DOHH2 (cell line): ENCODE data around the gene UBAC2.

Experiments used
- H3F3A ChIP-seq: fragments of 200-600 bp; sonication (generic), shearing (Covaris generic); 2 replicates; pipeline ENCODE4 v1.6.0; 2016; ENCODE audit warnings: antibody characterized with exemption, mild to moderate bottlenecking; ENCODE audit not compliant: control insufficient read depth, insufficient read depth
- H3K27ac ChIP-seq: fragments of 200-600 bp; sonication (generic); 2 replicates; pipeline ENCODE4 v1.5.1; 2014; ENCODE audit warnings: low read depth, mild to moderate bottlenecking, low read length, moderate library complexity
- H3K27me3 ChIP-seq: fragments of 200-600 bp; sonication (generic); 2 replicates; pipeline ENCODE4 v1.6.1; 2014; ENCODE audit warnings: mild to moderate bottlenecking, low read length, mixed read lengths; ENCODE audit not compliant: control insufficient read depth
- H3K36me3 ChIP-seq: fragments of 200-600 bp; sonication (generic); 2 replicates; pipeline ENCODE4 v1.6.1; 2014; ENCODE audit warnings: mild to moderate bottlenecking, low read length, moderate library complexity, mixed read lengths; ENCODE audit not compliant: control insufficient read depth
- H3K4me1 ChIP-seq: fragments of 200-600 bp; sonication (generic); 2 replicates; pipeline ENCODE4 v1.6.1; 2014; ENCODE audit warnings: mild to moderate bottlenecking, low read length, mixed read lengths; ENCODE audit not compliant: control insufficient read depth
- H3K4me2 ChIP-seq: fragments of 200-600 bp; sonication (generic); 2 replicates; pipeline ENCODE4 v1.6.0; 2014; ENCODE audit warnings: mild to moderate bottlenecking, low read length, moderate library complexity
- H3K4me3 ChIP-seq: fragments of 200-600 bp; sonication (generic); 2 replicates; pipeline ENCODE4 v1.5.1; 2014; ENCODE audit warnings: mild to moderate bottlenecking, low read length, mixed read lengths
- H3K79me2 ChIP-seq: fragments of 200-600 bp; sonication (generic); 2 replicates; pipeline ENCODE4 v1.6.1; 2014; ENCODE audit warnings: mild to moderate bottlenecking, low read length, mixed read lengths; ENCODE audit not compliant: control insufficient read depth
- H3K9me2 ChIP-seq: fragments of 200-600 bp; sonication (generic); replicated peaks from 2 replicates; pipeline ENCODE4 v1.6.1; 2014; ENCODE audit warnings: mild to moderate bottlenecking, low read length, mixed read lengths; ENCODE audit not compliant: control insufficient read depth
- H3K9me3 ChIP-seq: fragments of 200-600 bp; sonication (generic); 2 replicates; pipeline ENCODE4 v1.6.1; 2014; ENCODE audit warnings: antibody characterized with exemption, low read length, mixed read lengths; ENCODE audit not compliant: control insufficient read depth, insufficient read depth
- H4K20me1 ChIP-seq: fragments of 200-600 bp; sonication (generic); 2 replicates; pipeline ENCODE4 v1.6.0; 2014; ENCODE audit warnings: low read depth, mild to moderate bottlenecking, antibody characterized with exemption, low read length, moderate library complexity; ENCODE audit not compliant: control insufficient read depth, insufficient read depth
- CTCF ChIP-seq: fragments of 200-600 bp; sonication (generic); IDR thresholded peaks from one replicate; pipeline ENCODE4 v1.5.1; 2014; ENCODE audit warnings: antibody characterized with exemption, mild to moderate bottlenecking, low read depth, low read length; ENCODE audit not compliant: poor library complexity, severe bottlenecking
- EZH2phosphoT487 ChIP-seq: fragments of 200-600 bp; sonication (generic); IDR thresholded peaks from 2 replicates; pipeline ENCODE4 v1.6.1; 2017; ENCODE audit warnings: borderline replicate concordance, mild to moderate bottlenecking, antibody characterized with exemption, low read length, moderate library complexity, mixed read lengths

Gene UBAC2

DNA sequence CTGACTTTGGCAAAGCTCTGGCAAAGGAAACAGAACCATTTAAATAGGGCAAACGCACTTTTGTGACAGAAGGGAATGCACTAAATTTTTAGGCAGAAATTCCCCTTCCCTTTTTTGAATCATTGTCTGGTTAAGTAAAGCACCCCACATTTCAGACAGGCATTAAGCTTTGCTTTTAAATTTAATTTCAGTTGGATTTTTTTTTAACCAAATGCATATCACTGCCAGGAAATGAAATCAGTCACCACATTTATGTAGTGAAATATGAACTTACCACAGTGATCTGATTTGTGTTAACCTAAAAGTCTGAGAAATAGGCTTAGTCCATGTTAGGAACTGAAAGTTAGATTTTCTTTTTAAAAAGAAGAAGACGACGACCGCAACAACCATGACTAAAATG lies 95.7 kb downstream of the UBAC2 start:
- Histone ChIP-seq H3K4me1 (peaks cover 16% of the 10 kb centered on the region), H3K9me3 (no peaks in the 10 kb centered on the region), H4K20me1 (peaks cover 7% of the 10 kb centered on the region; the same call in 1 of the 2 replicates), H3K4me2 (no peak overlapping the region), H3K27me3 (no peaks in the 10 kb centered on the region), H3K36me3 (peaks cover 7% of the 10 kb centered on the region; the same call in 1 of the 2 replicates), H3K27ac (no peak overlapping the region), H3F3A (no peaks in the 10 kb centered on the region), H3K4me3 (no peak overlapping the region), H3K79me2 (no peaks in the 10 kb centered on the region), H3K9me2 (no peaks in the 10 kb centered on the region)
- no peak for TF ChIP-seq CTCF
- no peak for TF ChIP-seq EZH2phosphoT487

DNA sequence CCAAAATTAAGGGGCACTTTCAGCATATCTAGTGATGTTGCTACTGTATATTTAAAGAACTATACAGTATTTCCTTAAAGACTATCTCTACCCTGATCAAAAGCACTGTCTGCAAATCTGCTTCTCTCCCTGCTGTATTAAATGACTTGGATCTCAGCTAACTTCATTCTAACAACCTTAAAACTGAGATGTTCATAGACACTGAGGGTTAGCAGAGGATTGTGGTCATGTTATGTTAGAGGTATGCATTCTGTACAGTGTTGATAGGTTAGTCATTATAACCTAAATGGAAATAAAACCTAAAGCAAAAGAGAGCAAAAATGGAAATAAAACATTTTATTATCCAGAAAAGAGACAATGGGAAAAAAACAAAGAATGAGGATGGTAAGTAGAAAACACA lies 96.7 kb downstream of the UBAC2 start:
- Histone ChIP-seq H3F3A (no peaks in the 10 kb centered on the region), H3K27ac (no peak overlapping the region), H3K4me1 (peaks cover 16% of the 10 kb centered on the region), H3K27me3 (no peaks in the 10 kb centered on the region), H3K36me3 (peaks cover 7% of the 10 kb centered on the region; the same call in 1 of the 2 replicates), H3K9me2 (no peaks in the 10 kb centered on the region), H3K4me3 (no peak overlapping the region), H3K4me2 (no peak overlapping the region), H3K9me3 (no peaks in the 10 kb centered on the region), H3K79me2 (no peaks in the 10 kb centered on the region), H4K20me1 (peaks cover 7% of the 10 kb centered on the region; the same call in 1 of the 2 replicates)
- TF ChIP-seq CTCF (no peak), EZH2phosphoT487 (no peak)

GRCh38 chr13:99298056-99298455 lies 97.4 kb downstream of the UBAC2 start:
- H3K27ac ChIP-seq = no peak overlapping the region
- H4K20me1 ChIP-seq = peaks cover 11% of the 10 kb centered on the region; the same call in 1 of the 2 replicates
- peaks cover 7% of the 10 kb centered on the region; the same call in 1 of the 2 replicates for H3K36me3 ChIP-seq
- no peaks in the 10 kb centered on the region for H3F3A ChIP-seq
- H3K9me2 ChIP-seq = no peaks in the 10 kb centered on the region
- TF ChIP-seq CTCF = no peak
- TF ChIP-seq EZH2phosphoT487 = no peak
- no peak overlapping the region for H3K4me3 ChIP-seq
- peaks cover 16% of the 10 kb centered on the region for H3K4me1 ChIP-seq
- no peaks in the 10 kb centered on the region for H3K9me3 ChIP-seq
- H3K27me3 ChIP-seq = no peaks in the 10 kb centered on the region
- no peak overlapping the region for H3K4me2 ChIP-seq
- no peaks in the 10 kb centered on the region for H3K79me2 ChIP-seq
